Activated T-cell treated with anti-CD3 and anti-CD28 coated beads, Interleukin-2, amount 50 U/mL, for 48 hours (primary cell): ENCODE measurements around the gene UBR3.
"Not testable (repeated sequence)": the region's sequence is repeated elsewhere in the genome, so short reads cannot be mapped to it uniquely, and the experiment has no call there.

Experiments used
- DNase-seq, 2 experiments: peaks; one replicate each; pipeline ENCODE4 v3.0.0-alpha.2; 2020

Gene UBR3

DNA sequence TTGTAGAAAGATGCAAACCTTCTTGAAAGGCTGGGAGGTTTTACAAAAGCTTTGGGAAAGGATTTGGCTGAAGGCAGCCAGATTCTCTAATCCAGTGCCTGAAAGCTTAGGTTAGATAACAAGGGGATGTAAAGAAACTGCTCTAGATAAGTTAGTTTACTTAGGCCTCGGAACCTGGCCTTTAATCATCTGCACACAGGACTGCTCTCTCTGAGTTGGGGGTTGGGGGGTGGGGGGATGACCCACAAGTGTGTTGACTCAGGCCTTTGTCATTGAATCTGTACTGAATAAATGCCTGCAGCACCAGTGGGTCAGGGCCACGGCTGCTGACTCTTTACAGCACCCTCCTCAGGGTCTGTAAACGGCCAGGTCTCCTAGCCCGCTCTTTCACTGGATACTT lies 292.1 kb downstream of the UBR3 start:
- not testable (repeated sequence) for DNase-seq

DNA sequence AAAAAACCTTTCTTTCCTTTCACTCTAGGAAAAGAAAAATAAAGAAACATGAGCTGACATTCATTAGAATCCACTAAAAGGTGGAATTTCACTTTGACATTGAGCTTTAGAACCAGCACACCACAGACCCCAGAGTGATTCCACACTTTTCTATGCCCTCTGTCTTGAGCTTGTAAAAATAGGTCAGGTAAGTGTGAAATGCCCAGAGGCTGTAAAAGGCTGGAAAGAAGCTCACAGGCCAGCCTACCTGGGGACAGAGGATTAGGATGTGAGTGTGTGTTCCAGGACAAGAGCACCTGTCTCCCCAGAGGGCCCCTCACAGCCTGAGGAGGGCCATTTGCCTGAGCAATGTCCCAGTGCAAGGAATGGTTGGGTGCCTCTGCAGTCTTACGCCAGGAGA lies 294.4 kb downstream of the UBR3 start:
- no peak for DNase-seq

DNA sequence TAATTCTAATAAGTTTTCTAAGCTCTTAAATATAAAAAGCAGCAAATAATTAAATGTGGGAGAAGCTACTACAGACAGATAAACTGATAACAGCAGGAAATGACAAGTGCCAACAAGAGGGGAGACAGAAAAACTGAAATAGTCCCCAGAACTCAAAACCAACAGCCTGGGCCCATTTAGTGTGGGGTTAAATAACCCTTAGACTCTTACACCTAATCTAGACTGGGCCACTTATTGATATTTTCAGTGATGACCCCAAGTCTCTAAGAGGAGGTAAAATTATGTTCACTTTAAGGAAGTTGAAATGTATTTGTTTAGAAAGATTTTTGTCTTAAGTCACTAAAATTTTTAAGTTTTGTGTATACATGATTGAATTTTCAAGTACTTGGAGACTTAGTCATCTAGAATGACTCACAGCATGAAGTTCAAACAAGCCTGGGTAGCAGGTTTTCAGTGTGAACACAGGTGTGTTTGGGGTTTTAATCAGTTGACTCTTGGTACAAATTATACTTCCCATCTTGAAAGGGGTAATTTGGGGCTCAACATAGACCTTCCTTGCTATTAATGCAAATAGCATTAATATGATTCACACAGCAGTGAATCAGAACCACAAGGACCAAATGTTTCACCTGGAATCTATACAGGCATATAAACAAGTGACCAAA lies 295.8 kb downstream of the UBR3 start:
- DNase-seq, result no peak

DNA sequence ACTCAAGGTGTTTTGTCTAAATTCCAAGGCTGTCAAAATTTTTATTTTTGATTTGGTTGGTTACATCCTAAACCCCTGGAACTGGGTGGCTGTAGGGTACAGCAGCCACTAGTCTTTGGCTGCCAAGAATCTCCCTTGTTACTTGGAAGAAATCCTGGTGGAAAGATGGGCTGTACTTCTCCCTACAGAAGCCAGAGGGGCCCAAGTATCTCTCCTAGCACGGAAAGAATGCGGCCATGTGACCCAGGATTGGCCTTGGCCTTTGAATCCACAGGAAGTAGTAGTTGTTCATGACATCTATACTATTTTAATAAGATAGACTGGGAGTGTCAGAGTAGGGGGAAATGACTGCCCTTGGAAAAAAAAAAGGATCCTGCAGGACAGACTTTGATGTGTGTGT lies 296.3 kb downstream of the UBR3 start:
- no peak for DNase-seq

DNA sequence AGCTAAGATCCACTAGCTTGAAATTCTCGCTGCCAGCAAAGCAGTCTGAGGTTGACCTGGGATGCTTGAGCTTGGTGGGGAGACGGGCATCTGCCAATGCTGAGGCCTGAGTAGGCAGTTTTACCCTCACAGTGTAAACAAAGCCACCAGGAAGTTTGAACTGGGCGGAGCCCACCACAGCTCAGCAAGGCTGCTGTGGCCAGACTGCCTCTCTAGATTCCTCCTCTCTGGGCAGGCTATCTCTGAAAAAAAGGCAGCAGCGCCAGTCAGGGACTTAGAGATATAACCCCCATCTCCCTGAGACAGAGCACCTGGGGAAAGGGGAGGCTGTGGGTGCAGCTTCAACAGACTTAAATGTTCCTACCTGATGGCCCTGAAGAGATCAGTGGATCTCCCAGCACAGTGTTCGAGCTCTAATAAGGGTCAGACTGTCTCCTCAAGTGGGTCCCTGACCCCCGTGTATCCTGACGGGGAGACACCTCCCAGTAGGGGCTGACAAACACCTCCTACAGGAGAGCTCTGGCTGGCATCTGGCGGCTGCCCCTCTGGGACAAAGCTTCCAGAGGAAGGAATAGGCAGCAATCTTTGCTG lies 299.0 kb downstream of the UBR3 start:
- not testable (repeated sequence) for DNase-seq
